ENCODE data around the gene ZDHHC11B.

Gene ZDHHC11B

GRCh38 chr5:673161-673830 is 111.2 kb downstream of the ZDHHC11B start:
- H3K9me3 Mint-ChIP-seq: no peaks in the 10 kb centered on the region
- peak overlapping the region; percentile 60 for H3K4me3 Mint-ChIP-seq
- H3K4me1 Mint-ChIP-seq: peaks cover 9% of the 10 kb centered on the region
- H3K27me3 Mint-ChIP-seq: no peaks in the 10 kb centered on the region
- H3K36me3 Mint-ChIP-seq: no peaks in the 10 kb centered on the region
- H3K27ac Mint-ChIP-seq: no peak overlapping the region

DNA sequence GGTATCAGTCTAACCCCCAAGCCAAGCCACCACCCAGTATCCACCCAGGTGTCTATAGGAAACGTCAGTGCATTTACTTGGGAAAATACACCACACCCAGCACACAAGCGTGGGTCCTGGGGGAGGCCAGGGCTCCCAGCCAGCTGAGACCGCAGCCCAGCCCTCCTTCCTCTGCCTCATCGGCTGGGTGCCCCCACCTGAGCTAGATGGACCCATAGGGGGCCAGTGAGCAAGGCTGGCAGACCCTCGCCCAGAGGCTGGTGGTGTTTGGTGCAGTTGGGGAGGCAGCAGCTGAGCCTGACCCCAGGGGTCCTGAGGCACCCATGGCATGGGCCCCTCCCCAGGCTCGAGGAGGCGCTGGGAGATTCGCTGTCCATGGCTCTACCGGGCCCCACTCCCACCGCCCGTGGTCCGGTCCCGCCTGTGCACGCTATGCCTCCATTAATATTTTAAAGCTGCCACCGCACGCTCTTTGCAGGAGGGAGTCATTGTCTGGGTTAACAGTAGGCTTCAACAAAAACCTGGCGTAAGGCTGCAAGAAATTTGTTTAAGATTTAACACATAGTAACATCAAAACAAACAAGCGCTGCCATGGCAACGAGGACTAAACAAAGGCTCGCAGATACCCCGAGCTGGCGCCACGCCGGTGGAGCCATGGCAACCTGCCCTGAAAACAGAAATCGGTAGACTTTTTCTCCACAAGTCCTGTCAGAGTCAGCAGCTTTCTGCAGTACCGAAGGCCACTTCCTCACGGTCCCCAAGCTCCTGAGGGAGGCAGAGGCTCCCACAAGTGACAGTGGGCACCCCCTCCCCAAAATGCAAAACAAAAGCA is 112.0 kb downstream of the ZDHHC11B start:
- Mint-ChIP-seq H3K36me3 (no peaks in the 10 kb centered on the region), H3K27ac (no peak overlapping the region), H3K27me3 (no peaks in the 10 kb centered on the region), H3K4me1 (peaks cover 9% of the 10 kb centered on the region), H3K9me3 (no peaks in the 10 kb centered on the region), H3K4me3 (peak overlapping the region; percentile 60)

DNA sequence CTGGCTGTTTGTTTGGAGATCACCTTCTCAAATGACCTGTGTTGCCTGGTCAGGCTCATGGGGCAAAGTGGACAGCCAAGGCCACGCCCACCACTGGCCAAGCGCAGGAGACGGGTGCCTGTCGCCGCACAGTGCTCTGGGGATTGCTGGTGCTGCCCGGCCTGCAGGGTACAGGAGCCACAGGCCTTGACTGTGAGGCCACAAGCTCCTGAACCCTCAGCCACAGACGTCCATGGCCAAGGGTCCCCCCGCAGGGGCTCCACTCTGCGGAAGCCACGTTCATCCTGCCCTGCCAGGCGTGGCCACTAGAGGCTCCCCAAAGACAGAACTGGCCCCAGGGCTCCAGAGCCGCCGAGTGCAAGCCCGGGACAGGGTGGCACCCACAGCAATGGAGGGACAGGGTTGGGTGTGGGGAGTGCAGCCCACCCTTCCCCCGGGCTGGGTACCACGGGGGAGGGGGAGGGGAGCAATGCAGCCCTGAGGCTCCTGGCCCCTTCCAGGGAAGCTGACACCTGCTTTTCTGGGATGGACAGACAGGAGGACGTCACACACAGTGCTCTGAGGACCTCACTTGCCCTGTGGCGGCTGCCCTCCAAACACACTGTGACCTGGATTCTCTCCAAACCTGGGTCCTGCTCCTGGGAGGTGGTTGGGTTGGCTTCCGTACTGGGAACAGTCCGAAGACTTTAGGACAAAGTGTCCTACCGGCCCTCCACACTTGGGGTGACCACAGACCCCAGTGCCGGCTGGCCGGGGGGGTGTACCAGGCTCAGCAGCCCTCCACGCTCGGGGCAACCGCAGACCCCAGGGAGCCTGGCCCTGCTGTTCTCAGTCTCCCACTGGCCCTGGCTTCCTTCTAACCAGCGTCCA is 112.8 kb downstream of the ZDHHC11B start:
- no peaks in the 10 kb centered on the region for H3K9me3 Mint-ChIP-seq
- peaks cover 9% of the 10 kb centered on the region for H3K4me1 Mint-ChIP-seq
- no peak overlapping the region for H3K27ac Mint-ChIP-seq
- H3K36me3 Mint-ChIP-seq: peaks cover 2% of the 10 kb centered on the region
- H3K27me3 Mint-ChIP-seq: no peaks in the 10 kb centered on the region
- no peak overlapping the region for H3K4me3 Mint-ChIP-seq

DNA sequence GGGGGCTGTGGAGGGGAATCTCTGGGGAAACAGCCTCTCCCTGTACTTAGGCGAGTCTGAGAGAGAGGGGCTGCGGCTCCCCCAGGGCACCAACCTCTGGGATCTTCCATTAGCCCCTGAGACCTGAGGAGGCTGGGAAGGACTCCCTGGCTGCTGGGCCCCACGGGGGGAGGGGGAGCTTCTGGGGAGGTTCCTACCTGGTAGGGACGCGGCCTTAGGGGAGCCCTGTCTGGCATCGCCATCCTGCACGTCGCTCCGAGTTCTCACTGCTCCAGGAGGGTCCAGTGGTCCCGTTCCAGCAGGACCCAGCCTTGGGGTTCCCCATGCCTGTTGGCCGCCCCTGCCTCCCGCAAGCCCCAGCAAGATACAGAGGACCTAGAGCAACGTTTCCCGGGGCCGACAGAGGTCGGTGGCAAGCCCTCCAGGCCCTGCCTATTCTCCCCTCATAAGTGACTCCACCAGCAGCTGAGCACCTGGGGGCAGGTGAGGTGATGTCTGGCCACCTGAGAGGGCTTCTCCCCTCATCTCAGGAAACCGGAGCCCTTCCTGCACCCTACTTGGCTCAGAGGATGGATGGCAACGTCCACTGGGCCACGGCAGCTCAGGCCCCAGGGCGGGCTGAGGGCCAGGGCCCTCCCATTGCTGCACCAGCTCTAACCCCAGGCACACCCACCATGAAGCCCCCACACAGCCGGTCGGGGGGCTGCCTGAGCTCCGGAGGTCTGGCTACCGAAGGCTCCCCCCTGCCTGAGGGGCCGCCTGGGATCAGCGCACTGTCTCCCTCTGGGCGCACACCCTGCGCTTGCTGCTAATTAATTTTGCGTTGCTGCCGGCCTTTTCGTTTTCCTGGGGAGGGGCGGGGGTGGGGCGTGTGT is 113.9 kb downstream of the ZDHHC11B start:
- Mint-ChIP-seq H3K27ac (no peak overlapping the region), H3K4me1 (peaks cover 9% of the 10 kb centered on the region), H3K36me3 (peaks cover 2% of the 10 kb centered on the region), H3K4me3 (no peak overlapping the region), H3K27me3 (no peaks in the 10 kb centered on the region), H3K9me3 (no peaks in the 10 kb centered on the region)

GRCh38 chr5:669842-670395 is 114.6 kb downstream of the ZDHHC11B start:
- Mint-ChIP-seq H3K9me3 (no peaks in the 10 kb centered on the region), H3K4me3 (no peak overlapping the region), H3K36me3 (peaks cover 2% of the 10 kb centered on the region), H3K27ac (no peak overlapping the region), H3K4me1 (peaks cover 9% of the 10 kb centered on the region), H3K27me3 (no peaks in the 10 kb centered on the region)

DNA sequence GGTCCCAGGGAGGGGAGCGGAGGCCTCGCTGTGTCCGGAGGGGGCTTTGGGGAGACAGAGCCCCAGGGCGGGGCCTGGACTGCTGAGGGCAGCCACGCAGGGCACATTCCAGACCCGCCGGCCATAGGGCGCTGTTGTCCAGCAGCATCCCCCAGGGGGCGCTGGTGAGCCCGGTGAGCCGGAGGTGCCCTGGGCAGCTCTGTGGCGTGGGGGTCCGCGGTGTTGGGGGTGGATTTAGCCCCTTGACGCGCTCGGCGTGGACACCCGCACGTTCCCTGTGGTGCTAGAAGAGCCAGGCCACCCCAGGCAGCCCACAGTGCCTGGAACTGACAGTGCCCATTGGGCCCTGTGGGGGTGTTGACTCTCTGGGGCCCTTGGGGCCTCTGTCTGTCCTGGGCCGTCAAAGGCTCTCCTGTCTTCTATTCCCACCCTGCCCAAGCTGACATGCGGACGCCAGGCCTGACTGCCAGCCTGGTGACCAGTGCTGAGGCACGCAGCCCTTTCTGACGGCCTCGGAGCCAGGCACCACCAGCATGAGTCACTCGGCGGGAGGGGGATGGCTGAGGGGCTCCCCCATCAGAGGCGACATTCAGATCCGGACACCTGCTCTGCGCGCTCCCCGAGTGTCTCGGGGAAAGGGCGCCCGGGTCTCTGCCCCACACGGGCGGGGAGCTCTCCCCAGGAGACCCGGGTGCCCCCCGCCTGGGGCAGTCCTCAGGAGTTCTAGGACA is 115.3 kb downstream of the ZDHHC11B start:
- Mint-ChIP-seq H3K9me3 (no peaks in the 10 kb centered on the region), H3K36me3 (peaks cover 2% of the 10 kb centered on the region), H3K4me1 (peaks cover 9% of the 10 kb centered on the region), H3K27ac (no peak overlapping the region), H3K4me3 (no peak overlapping the region), H3K27me3 (no peaks in the 10 kb centered on the region)

DNA sequence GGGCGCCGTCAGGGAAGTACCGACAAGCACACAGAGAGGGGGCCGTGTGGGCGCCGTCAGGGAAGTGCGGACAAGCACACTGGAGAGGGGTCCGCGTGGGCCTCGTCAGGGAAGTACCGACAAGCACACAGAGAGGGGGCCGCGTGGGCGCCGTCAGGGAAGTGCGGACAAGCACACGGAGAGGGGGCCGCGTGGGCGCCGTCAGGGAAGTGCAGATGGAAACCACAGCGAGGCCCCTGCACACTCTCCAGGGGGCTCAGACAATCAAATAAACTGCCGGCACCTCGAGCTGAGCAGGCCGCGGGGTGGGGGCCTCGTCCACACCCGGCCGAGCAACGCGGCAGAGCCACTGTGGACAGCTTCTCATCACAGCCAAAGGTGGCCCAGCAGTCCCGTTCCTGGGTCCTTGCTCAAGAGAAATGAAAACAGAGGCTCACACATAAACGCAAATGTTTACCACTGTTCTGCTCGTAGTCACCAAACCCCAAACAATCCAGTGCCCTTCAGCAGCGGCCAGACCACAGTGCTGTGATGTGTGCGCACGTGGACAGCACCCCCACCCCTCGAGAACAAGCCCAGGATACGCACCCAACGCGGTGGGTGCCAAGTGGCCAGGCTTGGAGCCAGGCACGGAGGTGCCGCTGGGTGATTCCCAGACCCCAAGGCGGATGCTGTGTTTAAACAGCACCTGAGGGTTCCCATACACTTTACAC is 116.1 kb downstream of the ZDHHC11B start:
- Mint-ChIP-seq H3K4me3 (no peak overlapping the region), H3K36me3 (peaks cover 2% of the 10 kb centered on the region), H3K4me1 (peaks cover 9% of the 10 kb centered on the region), H3K9me3 (no peaks in the 10 kb centered on the region), H3K27ac (no peak overlapping the region), H3K27me3 (no peaks in the 10 kb centered on the region)

DNA sequence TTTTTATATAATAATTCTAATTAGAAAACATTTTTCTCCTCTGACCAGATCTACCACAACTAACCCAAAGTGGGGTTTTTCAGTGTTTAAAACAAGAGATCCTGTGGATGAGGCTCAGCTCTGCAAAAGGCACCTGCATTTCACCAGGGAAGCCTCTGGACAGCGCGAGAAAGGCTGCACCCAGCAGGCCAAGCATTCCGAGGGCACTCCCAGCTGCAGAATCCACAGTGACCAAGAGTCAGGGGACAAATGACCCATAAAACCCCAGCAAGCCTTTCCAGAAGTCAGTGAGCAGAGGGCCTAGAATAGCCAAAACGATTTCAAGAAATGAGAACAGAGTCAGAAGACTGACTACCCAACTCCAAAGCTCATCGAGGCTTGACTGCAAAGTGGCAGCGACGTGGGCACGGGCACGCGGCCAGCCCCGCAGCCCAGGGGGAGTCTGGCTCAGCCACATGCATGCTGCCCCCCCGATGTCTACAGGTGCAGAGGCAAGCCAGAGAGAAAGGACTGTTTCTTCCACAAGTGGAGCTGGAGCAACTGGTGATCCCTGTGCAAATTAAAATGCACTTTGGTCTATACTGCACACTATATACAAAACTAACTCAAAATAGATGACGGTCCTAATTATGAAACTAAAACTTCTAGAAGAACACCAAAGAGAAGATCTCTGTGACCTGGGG is 117.6 kb downstream of the ZDHHC11B start:
- H3K27me3 Mint-ChIP-seq: no peaks in the 10 kb centered on the region
- no peaks in the 10 kb centered on the region for H3K9me3 Mint-ChIP-seq
- peaks cover 2% of the 10 kb centered on the region for H3K36me3 Mint-ChIP-seq
- H3K4me3 Mint-ChIP-seq: no peak overlapping the region
- no peaks in the 10 kb centered on the region for H3K4me1 Mint-ChIP-seq
- no peak overlapping the region for H3K27ac Mint-ChIP-seq

- Mint-ChIP-seq H3K4me1 (no peaks in the 10 kb centered on the region), H3K36me3 (peaks cover 5% of the 10 kb centered on the region), H3K27me3 (no peaks in the 10 kb centered on the region), H3K9me3 (no peaks in the 10 kb centered on the region), H3K4me3 (no peak overlapping the region), H3K27ac (no peak overlapping the region)
Measured at GRCh38 chr5:665956-666711, 118.4 kb downstream of the ZDHHC11B start.

DNA sequence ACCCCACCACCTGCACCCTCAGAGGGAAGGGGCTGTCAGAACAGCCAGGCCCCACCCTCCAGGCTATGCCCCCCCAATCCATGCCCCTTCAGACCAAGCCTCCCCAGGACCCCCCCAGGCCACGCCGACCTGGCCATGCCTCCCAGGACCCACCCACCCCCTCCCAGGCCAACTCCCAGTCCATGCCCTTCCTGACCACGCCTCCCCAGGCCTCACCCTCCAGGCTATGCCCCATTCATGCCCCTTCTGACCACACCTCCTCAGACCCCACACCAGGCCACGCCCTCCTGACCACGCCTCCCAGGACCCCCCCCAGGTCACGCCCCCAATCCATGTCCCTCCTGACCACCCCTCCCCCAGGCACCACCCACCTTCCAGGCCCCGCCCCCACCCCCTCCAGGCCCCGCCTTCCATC is 119.0 kb downstream of the ZDHHC11B start:
- H3K9me3 Mint-ChIP-seq: no peaks in the 10 kb centered on the region
- H3K27me3 Mint-ChIP-seq: no peaks in the 10 kb centered on the region
- H3K27ac Mint-ChIP-seq: no peak overlapping the region
- peaks cover 7% of the 10 kb centered on the region for H3K36me3 Mint-ChIP-seq
- no peaks in the 10 kb centered on the region for H3K4me1 Mint-ChIP-seq
- H3K4me3 Mint-ChIP-seq: no peak overlapping the region

GRCh38 chr5:664994-665360 is 119.6 kb downstream of the ZDHHC11B start:
- no peak overlapping the region for H3K27ac Mint-ChIP-seq
- no peaks in the 10 kb centered on the region for H3K9me3 Mint-ChIP-seq
- no peak overlapping the region for H3K4me3 Mint-ChIP-seq
- peaks cover 7% of the 10 kb centered on the region for H3K36me3 Mint-ChIP-seq
- H3K4me1 Mint-ChIP-seq: no peaks in the 10 kb centered on the region
- H3K27me3 Mint-ChIP-seq: no peaks in the 10 kb centered on the region

DNA sequence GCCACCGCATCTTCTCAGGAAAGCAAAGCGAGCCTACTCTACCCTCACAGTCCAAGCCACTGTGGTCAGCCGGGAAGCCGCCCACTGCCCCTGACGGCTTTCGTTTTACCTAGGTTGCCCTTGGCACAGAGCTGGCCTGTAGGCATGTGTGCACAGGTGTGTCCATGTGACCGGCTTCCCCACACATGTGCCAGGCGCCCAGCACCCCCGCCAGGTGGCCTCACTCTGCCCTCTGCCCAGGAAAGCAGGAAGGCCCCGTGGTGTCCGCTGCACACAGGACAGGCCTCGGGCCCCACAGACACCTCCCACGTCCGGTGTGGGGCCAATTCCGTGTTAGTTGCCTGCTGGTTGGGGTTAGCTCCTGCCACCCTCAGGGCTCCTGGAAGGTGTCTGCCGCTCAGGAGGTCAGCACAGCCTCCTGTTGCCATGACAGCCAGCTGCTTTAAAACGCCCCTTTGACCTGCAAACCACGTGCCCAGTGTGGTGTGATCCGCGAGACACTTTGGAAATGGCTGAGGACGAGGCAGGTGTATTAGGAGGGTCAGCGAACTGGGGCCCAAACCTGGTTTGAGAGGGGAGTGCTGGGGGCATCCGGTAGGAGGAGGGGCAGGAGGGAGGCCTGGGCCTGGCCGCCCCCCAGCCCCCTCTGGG is 120.1 kb downstream of the ZDHHC11B start:
- Mint-ChIP-seq H3K36me3 (peaks cover 10% of the 10 kb centered on the region), H3K9me3 (no peaks in the 10 kb centered on the region), H3K27me3 (no peaks in the 10 kb centered on the region), H3K4me3 (no peak overlapping the region), H3K4me1 (no peaks in the 10 kb centered on the region), H3K27ac (no peak overlapping the region)
